WTC11 (cell line): ENCODE results near the gene MCEE. TPM values are rescaled to one million over a fixed set of nuclear protein-coding genes. Genes with fewer than 3 reads are reported as not detected.

Experiments used
- ATAC-seq: fragments of 200-7000 bp; cut with Tn5 transposase; 2 replicates; pipeline ENCODE4 v1.10.0; 2021; ENCODE audit warnings: mild to moderate bottlenecking, moderate library complexity
- CTCF ChIA-PET: fragments of 300-600 bp; sonication (Branson Sonifier 250); formaldehyde crosslinking; loops from one replicate; lab custom pipeline; 2021; ENCODE audit warnings: antibody characterized with exemption; lab: Charles Lee
- POLR2A ChIA-PET: fragments of 350-600 bp; sonication (Branson Sonifier 250); formaldehyde crosslinking; loops from one replicate; lab custom pipeline; 2021; ENCODE audit warnings: antibody characterized with exemption; lab: Charles Lee
- DNase-seq: peaks from one replicate; pipeline ENCODE4 v3.0.0; 2021; ENCODE audit warnings: low spot score
- H3K27ac Mint-ChIP-seq: 2 replicates; pipeline ENCODE4 v1.8.0; 2021; ENCODE audit warnings: mixed read lengths
- H3K27me3 Mint-ChIP-seq: 2 replicates; pipeline ENCODE4 v1.8.0; 2021; ENCODE audit warnings: low read depth, mild to moderate bottlenecking, moderate library complexity, mixed read lengths
- H3K36me3 Mint-ChIP-seq: 2 replicates; pipeline ENCODE4 v1.8.0; 2021; ENCODE audit warnings: mixed read lengths
- H3K4me1 Mint-ChIP-seq: 2 replicates; pipeline ENCODE4 v1.8.0; 2022; ENCODE audit warnings: mixed read lengths
- H3K4me3 Mint-ChIP-seq: 2 replicates; pipeline ENCODE4 v1.8.0; 2021; ENCODE audit warnings: mild to moderate bottlenecking, moderate library complexity, mixed read lengths
- H3K9me3 Mint-ChIP-seq: 2 replicates; pipeline ENCODE4 v1.8.0; 2021; ENCODE audit warnings: mixed read lengths
- ARID4B ChIP-seq: sonication (generic); formaldehyde crosslinking; IDR thresholded peaks from 2 replicates; pipeline ENCODE4 v1.8.0; 2023; ENCODE audit warnings: missing genetic modification reagents, mild to moderate bottlenecking, borderline replicate concordance
- ATF3 ChIP-seq: sonication (generic); formaldehyde crosslinking; conservative IDR thresholded peaks from 2 replicates; pipeline ENCODE4 v1.8.1; 2022; ENCODE audit warnings: mild to moderate bottlenecking, missing genetic modification reagents
- CREM ChIP-seq: sonication (generic); formaldehyde crosslinking; IDR thresholded peaks from 2 replicates; pipeline ENCODE4 v1.8.1; 2022; ENCODE audit warnings: mild to moderate bottlenecking, missing genetic modification reagents, moderate library complexity
- CTCF ChIP-seq: fragments of 200-600 bp; IDR thresholded peaks from 2 replicates; pipeline ENCODE4 v1.8.0; 2022; ENCODE audit warnings: antibody characterized with exemption
- ERG ChIP-seq: fragments of 250-450 bp; sonication (Bioruptor Pico); IDR thresholded peaks from 2 replicates; pipeline ENCODE4 v1.8.0; 2021; ENCODE audit warnings: mild to moderate bottlenecking
- ETV6 ChIP-seq: sonication (generic); formaldehyde crosslinking; IDR thresholded peaks from 2 replicates; pipeline ENCODE4 v1.8.1; 2022; ENCODE audit warnings: mild to moderate bottlenecking, missing genetic modification reagents
- JUN ChIP-seq: sonication (generic); formaldehyde crosslinking; IDR thresholded peaks from 2 replicates; pipeline ENCODE4 v1.8.0; 2023; ENCODE audit warnings: mild to moderate bottlenecking, missing genetic modification reagents
- KAT7 ChIP-seq: sonication (generic); formaldehyde crosslinking; IDR thresholded peaks from 2 replicates; pipeline ENCODE4 v1.8.1; 2023; ENCODE audit warnings: missing genetic modification reagents, mild to moderate bottlenecking, borderline replicate concordance
- MLX ChIP-seq: sonication (generic); formaldehyde crosslinking; IDR thresholded peaks from 2 replicates; pipeline ENCODE4 v1.8.1; 2023; ENCODE audit warnings: mild to moderate bottlenecking, missing genetic modification reagents, moderate library complexity
- MYBL2 ChIP-seq: sonication (generic); formaldehyde crosslinking; IDR thresholded peaks from 2 replicates; pipeline ENCODE4 v1.8.1; 2023; ENCODE audit warnings: mild to moderate bottlenecking, moderate library complexity, missing genetic modification reagents
- NR1H2 ChIP-seq: sonication (generic); formaldehyde crosslinking; IDR thresholded peaks from 2 replicates; pipeline ENCODE4 v1.9.0; 2021; ENCODE audit warnings: mild to moderate bottlenecking, moderate library complexity, missing genetic modification reagents
- PRDM15 ChIP-seq: sonication (generic); formaldehyde crosslinking; IDR thresholded peaks from 2 replicates; pipeline ENCODE4 v1.8.0; 2022; ENCODE audit warnings: missing genetic modification reagents
- PREB ChIP-seq: sonication (generic); formaldehyde crosslinking; IDR thresholded peaks from 2 replicates; pipeline ENCODE4 v1.8.1; 2022; ENCODE audit warnings: mild to moderate bottlenecking, missing genetic modification reagents, moderate library complexity, borderline replicate concordance
- RORB ChIP-seq: fragments of 250-450 bp; sonication (Bioruptor Pico); IDR thresholded peaks from 2 replicates; pipeline ENCODE4 v1.9.0; 2021; ENCODE audit warnings: mild to moderate bottlenecking
- SOX15 ChIP-seq: fragments of 250-450 bp; sonication (Bioruptor Pico); IDR thresholded peaks from 2 replicates; pipeline ENCODE4 v1.9.0; 2021; ENCODE audit warnings: mild to moderate bottlenecking
- TEAD1 ChIP-seq: sonication (generic); formaldehyde crosslinking; IDR thresholded peaks from 2 replicates; pipeline ENCODE4 v1.8.0; 2022; ENCODE audit warnings: mild to moderate bottlenecking, missing genetic modification reagents
- TP53 ChIP-seq: sonication (generic); formaldehyde crosslinking; IDR thresholded peaks from 2 replicates; pipeline ENCODE4 v1.8.1; 2023; ENCODE audit warnings: mild to moderate bottlenecking, missing genetic modification reagents
- ZNF121 ChIP-seq: sonication (generic); formaldehyde crosslinking; IDR thresholded peaks from 2 replicates; pipeline ENCODE4 v1.8.0; 2023; ENCODE audit warnings: missing genetic modification reagents
- ZNF138 ChIP-seq: sonication (generic); formaldehyde crosslinking; conservative IDR thresholded peaks from 2 replicates; pipeline ENCODE4 v1.8.1; 2022; ENCODE audit warnings: mild to moderate bottlenecking, moderate library complexity, missing genetic modification reagents
- ZNF263 ChIP-seq: sonication (generic); formaldehyde crosslinking; IDR thresholded peaks from 2 replicates; pipeline ENCODE4 v1.8.1; 2022; ENCODE audit warnings: low read depth, mild to moderate bottlenecking, moderate library complexity, missing genetic modification reagents
- ZNF317 ChIP-seq: sonication (generic); formaldehyde crosslinking; IDR thresholded peaks from 2 replicates; pipeline ENCODE4 v1.8.1; 2023; ENCODE audit warnings: low read depth, mild to moderate bottlenecking, moderate library complexity, missing genetic modification reagents, borderline replicate concordance
- ZNF396 ChIP-seq: fragments of 250-450 bp; sonication (Bioruptor Pico); IDR thresholded peaks from 2 replicates; pipeline ENCODE4 v1.8.0; 2021; ENCODE audit warnings: mild to moderate bottlenecking, moderate library complexity, borderline replicate concordance
- total RNA-seq: library from RNA; stranded (reverse); gene quantifications from 3 replicates; pipeline ENCODE4 v1.2.3, GENCODE V29; 2021

Gene MCEE
- total RNA-seq, 1 experiment from 2014 or later = 18.7 TPM

- no peak for DNase-seq
- CTCF ChIA-PET = no interaction called here
- no peak for ATAC-seq
- Mint-ChIP-seq H3K9me3 (no peaks in the 10 kb centered on the region), H3K4me1 (peaks cover 27% of the 10 kb centered on the region), H3K27ac (no peak overlapping the region), H3K27me3 (no peaks in the 10 kb centered on the region), H3K4me3 (no peak overlapping the region), H3K36me3 (peaks cover 44% of the 10 kb centered on the region)
- POLR2A ChIA-PET = no interaction called here
- TF ChIP-seq ZNF396 (CRISPR knock-in tag) (no peak), NR1H2 (CRISPR knock-in tag) (no peak), MLX (CRISPR knock-in tag) (no peak), KAT7 (CRISPR knock-in tag) (no peak), CREM (no peak), ZNF138 (no peak), ZNF263 (CRISPR knock-in tag) (no peak), PRDM15 (CRISPR knock-in tag) (no peak), CTCF (no peak), RORB (CRISPR knock-in tag) (no peak), TP53 (no peak)
These were observed 56.6 kb downstream of the MCEE start for GRCh38 chr2:71073475-71073874.

GRCh38 chr2:71072492-71072891 lies 57.5 kb downstream of the MCEE start:
- Mint-ChIP-seq H3K36me3 (peaks cover 40% of the 10 kb centered on the region), H3K27ac (no peak overlapping the region), H3K27me3 (no peaks in the 10 kb centered on the region), H3K4me1 (peaks cover 32% of the 10 kb centered on the region), H3K9me3 (no peaks in the 10 kb centered on the region), H3K4me3 (no peak overlapping the region)
- POLR2A ChIA-PET = no interaction called here
- CTCF ChIA-PET = interaction anchor here (0.6 to 6.8 kb wide), 5 partner anchors 10 to 88 kb away, joined by 3 to 56 read pairs (median 29); no protein-coding TSS in a partner anchor
- DNase-seq (no peak), ATAC-seq (no peak)
- no peak for TF ChIP-seq PREB
- TF ChIP-seq SOX15 = no peak
- no peak for TF ChIP-seq TEAD1
- no peak for TF ChIP-seq ARID4B (CRISPR knock-in tag)
- no peak for TF ChIP-seq ETV6 (CRISPR knock-in tag)
- TF ChIP-seq CREM = no peak
- no peak for TF ChIP-seq KAT7 (CRISPR knock-in tag)
- no peak for TF ChIP-seq JUN
- no peak for TF ChIP-seq ZNF317 (CRISPR knock-in tag)
- TF ChIP-seq ERG = no peak
- no peak for TF ChIP-seq MYBL2 (CRISPR knock-in tag)
- TF ChIP-seq ATF3 (CRISPR knock-in tag) = no peak
- no peak for TF ChIP-seq ZNF121 (CRISPR knock-in tag)
